Measurements from ENCODE around the gene EPB41L4B.

EPB41L4B gene

DNA sequence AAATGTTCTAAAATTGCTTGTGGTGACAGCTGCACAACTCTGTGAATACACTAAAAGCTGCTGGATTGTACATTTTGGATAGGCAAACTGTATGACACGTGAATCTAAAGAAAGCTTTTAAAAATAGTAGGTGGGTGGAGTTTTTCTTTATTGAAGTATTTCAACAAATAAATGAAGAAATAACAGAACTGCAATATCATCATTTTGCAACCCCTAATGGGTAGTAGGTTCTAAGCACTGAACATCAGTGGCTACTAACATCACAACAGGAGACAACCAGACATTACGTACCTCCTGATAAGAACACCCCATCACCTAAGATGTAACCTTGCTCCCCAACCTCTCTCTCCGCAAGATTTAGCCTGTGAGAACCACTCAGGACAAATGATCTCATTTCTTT, 38.6 kb downstream of the EPB41L4B start:
- Histone ChIP-seq H3K36me3 (ENCODE audit: control insufficient read depth, insufficient read depth, low read length) (no peaks in the 10 kb centered on the region), H3K4me3 (ENCODE audit: low read length) (no peak overlapping the region), H3K27ac (ENCODE audit: low read length) (no peak overlapping the region), H3K27me3 (ENCODE audit: control insufficient read depth, insufficient read depth, low read length) (no peaks in the 10 kb centered on the region), H3K4me1 (ENCODE audit: control insufficient read depth, insufficient read depth, low read length) (no peaks in the 10 kb centered on the region), H3K9me3 (ENCODE audit: control insufficient read depth, insufficient read depth, low read length) (no peaks in the 10 kb centered on the region)
- DNase-seq (ENCODE audit: low read depth, low spot score) = no peak
- WGBS (ENCODE audit: insufficient coverage, insufficient read length) = no CpG with 5 or more reads among the region's 3 CpGs

DNA sequence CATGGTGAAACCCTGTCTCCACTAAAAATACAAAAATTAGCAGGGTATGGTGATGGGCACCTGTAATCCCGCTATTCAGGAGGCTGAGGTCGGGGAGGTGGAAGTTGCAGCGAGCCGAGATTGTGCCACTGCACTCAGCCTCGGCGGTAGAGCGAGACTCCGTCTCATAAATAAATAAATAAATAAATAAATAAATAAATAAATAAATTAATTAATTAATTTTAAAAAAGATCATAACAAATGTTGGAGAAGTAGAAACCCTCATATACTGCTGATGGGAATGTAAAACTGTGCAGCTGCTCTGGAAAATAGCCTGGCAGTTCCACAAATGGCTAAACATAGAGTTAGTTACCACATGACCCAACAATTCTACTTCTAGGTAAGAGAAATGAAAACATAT, 39.3 kb downstream of the EPB41L4B start:
- H3K27ac ChIP-seq (ENCODE audit: low read length) = no peak overlapping the region
- no peak for DNase-seq (ENCODE audit: low read depth, low spot score)

DNA sequence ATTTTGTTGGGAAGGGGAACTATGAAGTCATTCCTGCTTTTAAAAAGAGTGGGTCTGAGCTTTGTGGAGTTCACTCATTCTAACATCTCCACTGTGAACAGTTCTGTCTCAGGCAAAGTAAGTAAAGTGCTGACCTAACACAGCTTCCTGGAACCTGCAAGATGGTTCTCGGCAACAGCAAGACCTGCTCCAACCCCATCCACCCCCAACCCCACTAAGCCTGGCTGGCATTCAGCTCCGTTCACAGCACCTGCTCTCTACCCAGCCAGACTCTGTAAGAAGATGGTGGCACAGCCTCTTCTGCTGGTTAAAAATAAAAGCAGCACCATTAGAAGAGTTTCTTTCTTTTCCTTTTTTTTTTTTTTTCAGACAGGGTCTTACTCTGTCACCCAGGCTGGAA, 42.0 kb downstream of the EPB41L4B start:
- no peaks in the 10 kb centered on the region for H3K27me3 ChIP-seq (ENCODE audit: control insufficient read depth, insufficient read depth, low read length)
- H3K4me3 ChIP-seq (ENCODE audit: low read length) = no peak overlapping the region
- no peaks in the 10 kb centered on the region for H3K36me3 ChIP-seq (ENCODE audit: control insufficient read depth, insufficient read depth, low read length)
- H3K9me3 ChIP-seq (ENCODE audit: control insufficient read depth, insufficient read depth, low read length) = no peaks in the 10 kb centered on the region
- H3K27ac ChIP-seq (ENCODE audit: low read length) = no peak overlapping the region
- no peaks in the 10 kb centered on the region for H3K4me1 ChIP-seq (ENCODE audit: control insufficient read depth, insufficient read depth, low read length)
- no CpG with 5 or more reads among the region's 2 CpGs for WGBS (ENCODE audit: insufficient coverage, insufficient read length)
- no peak for DNase-seq (ENCODE audit: low read depth, low spot score)

More for the DNA sequence above, 39.3 kb downstream of the EPB41L4B start:
- WGBS (ENCODE audit: insufficient coverage, insufficient read length) = no CpG with 5 or more reads among the region's 8 CpGs
- no peaks in the 10 kb centered on the region for H3K27me3 ChIP-seq (ENCODE audit: control insufficient read depth, insufficient read depth, low read length)
- H3K4me1 ChIP-seq (ENCODE audit: control insufficient read depth, insufficient read depth, low read length) = no peaks in the 10 kb centered on the region
- no peaks in the 10 kb centered on the region for H3K9me3 ChIP-seq (ENCODE audit: control insufficient read depth, insufficient read depth, low read length)
- H3K36me3 ChIP-seq (ENCODE audit: control insufficient read depth, insufficient read depth, low read length) = no peaks in the 10 kb centered on the region
- H3K4me3 ChIP-seq (ENCODE audit: low read length) = no peak overlapping the region

DNA sequence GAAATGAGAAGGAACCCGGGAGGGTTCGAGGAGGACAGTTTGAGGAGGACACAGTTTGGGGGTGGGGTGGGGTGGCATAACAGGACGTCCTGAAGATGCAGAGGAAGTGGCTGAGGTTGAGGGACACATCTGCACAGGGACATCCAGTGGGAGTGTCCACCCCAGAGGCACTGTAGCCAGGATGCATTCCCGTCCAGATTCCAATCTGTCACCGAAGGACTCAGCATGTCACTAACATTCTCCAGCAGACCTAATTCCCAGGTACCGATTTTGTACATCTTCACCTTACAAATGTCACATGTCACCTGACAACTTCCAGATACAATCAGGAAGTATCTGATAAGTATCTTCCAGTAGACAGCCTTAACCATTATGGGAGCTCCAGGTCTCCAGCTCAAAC, 42.6 kb downstream of the EPB41L4B start:
- no peak overlapping the region for H3K27ac ChIP-seq (ENCODE audit: low read length)

DNA sequence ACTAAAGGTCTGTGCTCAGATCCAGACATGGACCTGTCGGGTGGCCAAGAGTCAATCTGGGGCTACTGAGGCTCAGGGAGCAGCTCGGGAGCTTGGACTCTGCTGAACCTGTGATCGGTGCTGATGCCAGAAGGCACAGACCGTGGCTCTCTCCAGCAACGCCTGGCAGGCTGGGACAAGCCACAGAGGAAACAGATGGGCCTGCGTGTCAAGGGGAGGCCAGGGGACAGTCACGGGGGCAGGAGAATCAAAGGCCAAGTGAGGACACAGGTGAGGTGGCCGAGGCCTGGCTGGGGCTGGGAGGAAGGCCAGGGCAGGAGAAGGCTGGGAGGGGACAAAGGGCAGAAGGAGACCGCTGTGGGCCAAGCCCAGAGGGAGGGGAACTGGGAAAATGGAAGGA, 43.4 kb downstream of the EPB41L4B start:
- no peak overlapping the region for H3K4me3 ChIP-seq (ENCODE audit: low read length)
- no peaks in the 10 kb centered on the region for H3K36me3 ChIP-seq (ENCODE audit: control insufficient read depth, insufficient read depth, low read length)
- no peak overlapping the region for H3K27ac ChIP-seq (ENCODE audit: low read length)
- no peaks in the 10 kb centered on the region for H3K4me1 ChIP-seq (ENCODE audit: control insufficient read depth, insufficient read depth, low read length)
- no CpG with 5 or more reads among the region's 9 CpGs for WGBS (ENCODE audit: insufficient coverage, insufficient read length)
- no peaks in the 10 kb centered on the region for H3K9me3 ChIP-seq (ENCODE audit: control insufficient read depth, insufficient read depth, low read length)
- H3K27me3 ChIP-seq (ENCODE audit: control insufficient read depth, insufficient read depth, low read length) = no peaks in the 10 kb centered on the region
- no peak for DNase-seq (ENCODE audit: low read depth, low spot score)

More for the DNA sequence above, 42.6 kb downstream of the EPB41L4B start:
- Histone ChIP-seq H3K27me3 (ENCODE audit: control insufficient read depth, insufficient read depth, low read length) (no peaks in the 10 kb centered on the region), H3K36me3 (ENCODE audit: control insufficient read depth, insufficient read depth, low read length) (no peaks in the 10 kb centered on the region), H3K4me3 (ENCODE audit: low read length) (no peak overlapping the region), H3K4me1 (ENCODE audit: control insufficient read depth, insufficient read depth, low read length) (no peaks in the 10 kb centered on the region), H3K9me3 (ENCODE audit: control insufficient read depth, insufficient read depth, low read length) (no peaks in the 10 kb centered on the region)
- WGBS (ENCODE audit: insufficient coverage, insufficient read length) = no CpG with 5 or more reads among the region's 6 CpGs
- DNase-seq (ENCODE audit: low read depth, low spot score) = no peak

DNA sequence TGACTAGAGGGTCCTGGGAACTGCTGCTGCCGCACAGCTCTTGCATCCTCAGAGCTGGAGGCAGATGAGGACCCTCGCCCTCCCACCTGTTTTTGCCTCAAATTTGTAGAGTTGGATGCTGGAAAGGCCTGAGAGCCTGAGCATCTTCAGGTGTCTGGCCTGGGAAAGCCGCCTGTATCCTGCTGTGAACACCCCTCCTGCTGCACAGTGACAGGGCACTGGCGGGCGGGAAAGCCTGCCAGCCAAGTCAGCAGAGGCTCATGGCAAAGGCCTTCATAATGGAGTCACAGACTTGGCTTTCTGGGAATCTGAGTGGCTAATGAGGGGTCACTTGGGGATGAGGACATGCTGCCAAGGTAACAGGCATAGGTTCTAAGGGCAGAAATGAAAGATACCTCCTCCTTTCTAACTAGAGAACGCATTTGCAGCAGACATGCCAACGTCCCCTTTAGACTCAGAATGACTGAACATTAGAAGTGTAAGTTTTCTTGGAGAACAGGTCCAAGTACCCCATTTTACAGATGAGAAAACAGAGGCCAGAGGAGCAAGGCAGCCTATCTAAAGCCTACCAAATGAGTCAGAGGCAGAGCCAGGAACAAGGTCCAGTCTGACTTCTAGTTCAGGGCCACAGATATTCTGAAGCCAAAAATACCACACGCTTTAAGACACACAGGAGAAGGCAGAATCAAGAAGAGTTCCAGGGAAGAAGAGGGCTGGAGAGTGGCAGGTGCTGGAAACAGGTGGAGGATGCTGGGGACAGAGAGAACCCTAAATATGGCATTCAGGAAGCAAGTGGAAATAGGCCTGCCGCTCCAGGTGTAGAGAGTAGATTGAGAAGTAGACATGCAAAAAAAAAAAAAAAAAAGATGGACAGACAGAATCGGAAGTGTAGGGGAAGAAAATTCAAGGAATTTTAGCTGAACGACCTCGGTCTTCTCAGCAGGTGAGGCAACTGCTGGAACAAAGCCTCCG, 44.1 kb downstream of the EPB41L4B start:
- WGBS (ENCODE audit: insufficient coverage, insufficient read length) = no CpG with 5 or more reads among the region's 13 CpGs
- H3K27ac ChIP-seq (ENCODE audit: low read length) = no peak overlapping the region
- no peaks in the 10 kb centered on the region for H3K27me3 ChIP-seq (ENCODE audit: control insufficient read depth, insufficient read depth, low read length)
- H3K4me3 ChIP-seq (ENCODE audit: low read length) = no peak overlapping the region
- no peak for DNase-seq (ENCODE audit: low read depth, low spot score)
- H3K4me1 ChIP-seq (ENCODE audit: control insufficient read depth, insufficient read depth, low read length) = no peaks in the 10 kb centered on the region
- no peaks in the 10 kb centered on the region for H3K36me3 ChIP-seq (ENCODE audit: control insufficient read depth, insufficient read depth, low read length)
- H3K9me3 ChIP-seq (ENCODE audit: control insufficient read depth, insufficient read depth, low read length) = no peaks in the 10 kb centered on the region

GRCh38 chr9:109274884-109275730, 45.8 kb downstream of the EPB41L4B start:
- Histone ChIP-seq H3K27ac (ENCODE audit: low read length) (no peak overlapping the region), H3K27me3 (ENCODE audit: control insufficient read depth, insufficient read depth, low read length) (no peaks in the 10 kb centered on the region), H3K9me3 (ENCODE audit: control insufficient read depth, insufficient read depth, low read length) (no peaks in the 10 kb centered on the region), H3K4me3 (ENCODE audit: low read length) (no peak overlapping the region), H3K4me1 (ENCODE audit: control insufficient read depth, insufficient read depth, low read length) (no peaks in the 10 kb centered on the region), H3K36me3 (ENCODE audit: control insufficient read depth, insufficient read depth, low read length) (no peaks in the 10 kb centered on the region)
- no peak for DNase-seq (ENCODE audit: low read depth, low spot score)
- WGBS (ENCODE audit: insufficient coverage, insufficient read length) = no CpG with 5 or more reads among the region's 8 CpGs

- WGBS (ENCODE audit: insufficient coverage, insufficient read length) = no CpG with 5 or more reads among the region's 3 CpGs
- no peak overlapping the region for H3K4me3 ChIP-seq (ENCODE audit: low read length)
Measured at GRCh38 chr9:109273869-109274268, 47.0 kb downstream of the EPB41L4B start.

GRCh38 chr9:109272745-109273144, 48.1 kb downstream of the EPB41L4B start:
- Histone ChIP-seq H3K27ac (ENCODE audit: low read length) (no peak overlapping the region), H3K27me3 (ENCODE audit: control insufficient read depth, insufficient read depth, low read length) (no peaks in the 10 kb centered on the region), H3K36me3 (ENCODE audit: control insufficient read depth, insufficient read depth, low read length) (no peaks in the 10 kb centered on the region), H3K4me1 (ENCODE audit: control insufficient read depth, insufficient read depth, low read length) (no peaks in the 10 kb centered on the region), H3K4me3 (ENCODE audit: low read length) (no peak overlapping the region), H3K9me3 (ENCODE audit: control insufficient read depth, insufficient read depth, low read length) (no peaks in the 10 kb centered on the region)
- WGBS (ENCODE audit: insufficient coverage, insufficient read length) = no CpG with 5 or more reads among the region's 2 CpGs
- no peak for DNase-seq (ENCODE audit: low read depth, low spot score)

More at GRCh38 chr9:109273869-109274268, 47.0 kb downstream of the EPB41L4B start:
- H3K36me3 ChIP-seq (ENCODE audit: control insufficient read depth, insufficient read depth, low read length) = no peaks in the 10 kb centered on the region
- no peak overlapping the region for H3K27ac ChIP-seq (ENCODE audit: low read length)
- H3K9me3 ChIP-seq (ENCODE audit: control insufficient read depth, insufficient read depth, low read length) = no peaks in the 10 kb centered on the region
- H3K27me3 ChIP-seq (ENCODE audit: control insufficient read depth, insufficient read depth, low read length) = no peaks in the 10 kb centered on the region
- DNase-seq (ENCODE audit: low read depth, low spot score) = no peak
- no peaks in the 10 kb centered on the region for H3K4me1 ChIP-seq (ENCODE audit: control insufficient read depth, insufficient read depth, low read length)

DNA sequence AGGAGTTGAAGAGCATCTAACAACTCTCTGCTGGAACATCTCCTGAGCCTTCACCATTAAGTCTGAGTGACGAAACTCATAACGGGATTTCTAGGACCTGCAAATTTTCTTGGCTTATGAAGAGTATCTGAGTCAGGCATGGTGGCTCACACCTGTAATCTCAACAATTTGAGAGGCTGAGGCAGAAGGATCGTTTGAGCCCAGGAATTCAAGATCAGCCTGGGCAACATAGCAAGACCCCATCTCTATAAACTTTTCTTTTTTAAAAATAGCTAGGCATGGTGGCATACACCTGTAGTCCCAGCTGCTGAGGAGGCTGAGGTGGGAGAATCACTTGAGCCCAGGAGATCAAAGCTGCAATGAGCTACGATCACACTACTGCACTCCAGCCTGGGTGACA, 48.8 kb downstream of the EPB41L4B start:
- WGBS (ENCODE audit: insufficient coverage, insufficient read length) = no CpG with 5 or more reads among the region's 4 CpGs
- Histone ChIP-seq H3K27ac (ENCODE audit: low read length) (no peak overlapping the region), H3K36me3 (ENCODE audit: control insufficient read depth, insufficient read depth, low read length) (peaks cover 5% of the 10 kb centered on the region; the same call in 1 of the 2 replicates)

More for the DNA sequence above, 48.8 kb downstream of the EPB41L4B start:
- no peaks in the 10 kb centered on the region for H3K9me3 ChIP-seq (ENCODE audit: control insufficient read depth, insufficient read depth, low read length)
- DNase-seq (ENCODE audit: low read depth, low spot score) = no peak
- no peaks in the 10 kb centered on the region for H3K27me3 ChIP-seq (ENCODE audit: control insufficient read depth, insufficient read depth, low read length)
- H3K4me1 ChIP-seq (ENCODE audit: control insufficient read depth, insufficient read depth, low read length) = no peaks in the 10 kb centered on the region
- no peak overlapping the region for H3K4me3 ChIP-seq (ENCODE audit: low read length)
